Fibroblast of mammary gland (primary cell): ENCODE measurements around the gene HHATL.

Source experiments
- DNase-seq: peaks from one replicate; pipeline ENCODE4 v3.0.0-alpha.2; 2010; ENCODE audit warnings: low read depth
- H3K4me3 ChIP-seq: 2 replicates; pipeline ENCODE4 v1.5.1; 2011; ENCODE audit warnings: low read depth, mild to moderate bottlenecking, low read length, moderate library complexity; ENCODE audit not compliant: control insufficient read depth
- CTCF ChIP-seq: conservative IDR thresholded peaks from 2 replicates; pipeline ENCODE4 v1.5.1; 2011; ENCODE audit warnings: low read depth, low read length, inconsistent platforms; ENCODE audit not compliant: control insufficient read depth, insufficient read depth

HHATL gene

DNA sequence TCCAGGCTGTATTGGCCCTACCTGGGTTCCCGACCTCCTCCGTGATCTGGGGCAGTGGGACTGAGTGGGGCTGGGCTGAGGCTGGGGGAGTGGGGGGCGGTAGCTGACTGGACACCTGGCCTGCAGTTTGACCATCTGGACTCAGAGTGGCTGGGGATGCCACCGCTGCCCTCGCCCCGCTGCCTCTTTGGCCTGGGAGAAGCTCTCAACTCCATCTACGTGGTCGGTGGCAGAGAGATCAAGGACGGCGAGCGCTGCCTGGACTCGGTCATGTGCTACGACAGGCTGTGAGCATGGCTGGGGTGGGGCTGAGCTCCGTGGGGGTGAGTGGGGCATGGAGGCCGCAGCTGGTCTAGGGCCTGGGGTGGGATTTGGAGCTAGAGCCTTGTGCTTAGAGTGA is 14.6 kb downstream of the HHATL start:
- DNase-seq, result no peak
- no peak for TF ChIP-seq CTCF
- no peak overlapping the region for H3K4me3 ChIP-seq

- TF ChIP-seq CTCF, result no peak
- no peak overlapping the region for H3K4me3 ChIP-seq
- no peak for DNase-seq
These were observed 15.6 kb downstream of the HHATL start for GRCh38 chr3:42686832-42687650.

- H3K4me3 ChIP-seq, result no peak overlapping the region
- no peak for TF ChIP-seq CTCF
- no peak for DNase-seq
These were observed 16.4 kb downstream of the HHATL start for GRCh38 chr3:42685891-42686820.

GRCh38 chr3:42685363-42685881 is 17.2 kb downstream of the HHATL start, which contains the start of gene KLHL40:
Gene KLHL40 (plus strand): TSS chr3:42685537. CDS start chr3:42685619, 82 bp downstream.
- DNase-seq, result no peak
- TF ChIP-seq CTCF, result no peak
- H3K4me3 ChIP-seq, result no peak within 1 kb of the TSS

DNA sequence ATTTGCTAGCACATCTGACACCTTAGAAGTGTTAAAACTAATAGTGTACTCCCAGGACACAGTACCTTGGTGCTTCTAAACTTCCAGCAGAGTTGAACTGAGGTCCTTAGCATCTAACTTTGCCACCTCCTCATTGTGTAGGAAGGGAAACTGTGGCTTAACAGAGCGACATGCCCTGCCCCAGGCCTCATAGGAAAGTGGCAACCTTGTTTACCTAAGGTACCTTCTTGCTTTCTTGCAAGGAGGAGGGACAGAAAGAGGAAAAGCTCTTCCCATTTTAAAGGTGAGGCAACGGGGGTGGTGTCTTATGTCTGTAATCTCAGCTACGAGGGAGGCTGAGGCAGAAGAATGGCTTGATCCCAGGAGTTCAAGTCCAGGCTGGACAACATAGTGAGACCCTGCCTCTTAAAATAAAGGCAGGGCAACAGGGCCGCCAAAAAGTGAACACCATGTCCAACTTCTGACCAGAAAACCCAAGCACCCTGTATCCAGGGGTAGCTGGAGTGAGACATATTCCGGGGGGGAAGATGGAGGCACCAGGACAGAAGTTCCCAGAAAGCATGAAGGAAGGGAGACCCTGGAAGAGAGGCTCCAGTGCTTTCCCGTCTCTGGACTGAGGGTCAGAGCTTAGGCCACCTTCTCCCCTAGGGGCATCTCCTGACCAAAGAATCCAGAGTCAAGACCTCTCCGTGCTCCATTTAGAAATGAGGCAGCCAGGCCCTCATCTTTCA is 17.8 kb downstream of the HHATL start:
- no peak for DNase-seq
- TF ChIP-seq CTCF, result no peak
- H3K4me3 ChIP-seq, result no peak overlapping the region
